ENCODE data around the gene TRAPPC11.
A peak's percentile ranks its signal among the peaks of the same experiment; 100 is the strongest.

Gene TRAPPC11

GRCh38 chr4:183666088-183666487, 7.0 kb downstream of the TRAPPC11 start:
- TF ChIP-seq TEAD4 (IDR thresholded peaks at IDR 0.05) (no peak), YY1 (IDR thresholded peaks at IDR 0.05; ENCODE audit: low read depth) (no peak), ZBTB7A (IDR thresholded peaks at IDR 0.05; ENCODE audit: low read depth) (no peak), EP300 (IDR thresholded peaks at IDR 0.05; ENCODE audit: borderline replicate concordance) (no peak), RAD21 (IDR thresholded peaks at IDR 0.05; ENCODE audit: low read depth) (no peak)

GRCh38 chr4:183670251-183670650, 11.2 kb downstream of the TRAPPC11 start:
- no peak for TF ChIP-seq EGR1 (IDR thresholded peaks at IDR 0.05)
- no peak for TF ChIP-seq YY1 (IDR thresholded peaks at IDR 0.05; ENCODE audit: low read depth)
- no peak for TF ChIP-seq FOXM1 (IDR thresholded peaks at IDR 0.05; ENCODE audit: borderline replicate concordance, low read depth)

- TF ChIP-seq ZBTB7A (IDR thresholded peaks at IDR 0.05; ENCODE audit: low read depth) (no peak), TEAD4 (IDR thresholded peaks at IDR 0.05) (no peak), FOXM1 (IDR thresholded peaks at IDR 0.05; ENCODE audit: borderline replicate concordance, low read depth) (no peak), EGR1 (IDR thresholded peaks at IDR 0.05) (no peak), CREB1 (IDR thresholded peaks at IDR 0.05; ENCODE audit: low read depth) (no peak), TCF12 (IDR thresholded peaks at IDR 0.05; ENCODE audit: low read depth) (no peak), MAX (IDR thresholded peaks at IDR 0.05) (no peak), NFIC (IDR thresholded peaks at IDR 0.05) (no peak), CEBPB (IDR thresholded peaks at IDR 0.05) (no peak), TAF1 (IDR thresholded peaks at IDR 0.05; ENCODE audit: low read depth) (no peak), EP300 (IDR thresholded peaks at IDR 0.05; ENCODE audit: borderline replicate concordance) (no peak), YY1 (IDR thresholded peaks at IDR 0.05; ENCODE audit: low read depth) (no peak), REST (IDR thresholded peaks at IDR 0.05; ENCODE audit: low read depth) (no peak), USF1 (IDR thresholded peaks at IDR 0.05) (no peak), RAD21 (IDR thresholded peaks at IDR 0.05; ENCODE audit: low read depth) (no peak)
Measured at GRCh38 chr4:183670960-183671555, 12.0 kb downstream of the TRAPPC11 start.

- TF ChIP-seq CEBPB (IDR thresholded peaks at IDR 0.05), result peak; percentile 56; the same call in 1 of the 2 replicates
- no peak for TF ChIP-seq RAD21 (IDR thresholded peaks at IDR 0.05; ENCODE audit: low read depth)
- TF ChIP-seq ZBTB7A (IDR thresholded peaks at IDR 0.05; ENCODE audit: low read depth), result no peak
- no peak for TF ChIP-seq EP300 (IDR thresholded peaks at IDR 0.05; ENCODE audit: borderline replicate concordance)
- TF ChIP-seq TCF12 (IDR thresholded peaks at IDR 0.05; ENCODE audit: low read depth), result no peak
Measured at GRCh38 chr4:183674153-183674552, 15.1 kb downstream of the TRAPPC11 start.

- TF ChIP-seq NFIC (IDR thresholded peaks at IDR 0.05) (no peak), EGR1 (IDR thresholded peaks at IDR 0.05) (no peak), EP300 (IDR thresholded peaks at IDR 0.05; ENCODE audit: borderline replicate concordance) (no peak), CREB1 (IDR thresholded peaks at IDR 0.05; ENCODE audit: low read depth) (no peak), TCF12 (IDR thresholded peaks at IDR 0.05; ENCODE audit: low read depth) (no peak), FOXM1 (IDR thresholded peaks at IDR 0.05; ENCODE audit: borderline replicate concordance, low read depth) (no peak), YY1 (IDR thresholded peaks at IDR 0.05; ENCODE audit: low read depth) (no peak), REST (IDR thresholded peaks at IDR 0.05; ENCODE audit: low read depth) (no peak), CEBPB (IDR thresholded peaks at IDR 0.05) (no peak), MAX (IDR thresholded peaks at IDR 0.05) (no peak), RAD21 (IDR thresholded peaks at IDR 0.05; ENCODE audit: low read depth) (no peak), ZBTB7A (IDR thresholded peaks at IDR 0.05; ENCODE audit: low read depth) (no peak), TEAD4 (IDR thresholded peaks at IDR 0.05) (no peak)
Measured at GRCh38 chr4:183675625-183676024, 16.5 kb downstream of the TRAPPC11 start.

- no peak for TF ChIP-seq RAD21 (IDR thresholded peaks at IDR 0.05; ENCODE audit: low read depth)
- no peak for TF ChIP-seq EP300 (IDR thresholded peaks at IDR 0.05; ENCODE audit: borderline replicate concordance)
- TF ChIP-seq EGR1 (IDR thresholded peaks at IDR 0.05), result no peak
- no peak for TF ChIP-seq REST (IDR thresholded peaks at IDR 0.05; ENCODE audit: low read depth)
- TF ChIP-seq YY1 (IDR thresholded peaks at IDR 0.05; ENCODE audit: low read depth), result no peak
- no peak for TF ChIP-seq CEBPB (IDR thresholded peaks at IDR 0.05)
- TF ChIP-seq TEAD4 (IDR thresholded peaks at IDR 0.05), result no peak
- no peak for TF ChIP-seq ZBTB7A (IDR thresholded peaks at IDR 0.05; ENCODE audit: low read depth)
- TF ChIP-seq NFIC (IDR thresholded peaks at IDR 0.05), result no peak
- TF ChIP-seq TCF12 (IDR thresholded peaks at IDR 0.05; ENCODE audit: low read depth), result no peak
- no peak for TF ChIP-seq TAF1 (IDR thresholded peaks at IDR 0.05; ENCODE audit: low read depth)
- no peak for TF ChIP-seq MAX (IDR thresholded peaks at IDR 0.05)
- TF ChIP-seq CREB1 (IDR thresholded peaks at IDR 0.05; ENCODE audit: low read depth), result no peak
- no peak for TF ChIP-seq FOXM1 (IDR thresholded peaks at IDR 0.05; ENCODE audit: borderline replicate concordance, low read depth)
Measured at GRCh38 chr4:183681119-183681518, 22.0 kb downstream of the TRAPPC11 start.
